ENCODE measurements around the gene GSTO2. TPM values are rescaled to one million over a fixed set of nuclear protein-coding genes. Genes with fewer than 3 reads are reported as not detected.

The GSTO2 gene
- total RNA-seq, 1 donor: 2.2 TPM

DNA sequence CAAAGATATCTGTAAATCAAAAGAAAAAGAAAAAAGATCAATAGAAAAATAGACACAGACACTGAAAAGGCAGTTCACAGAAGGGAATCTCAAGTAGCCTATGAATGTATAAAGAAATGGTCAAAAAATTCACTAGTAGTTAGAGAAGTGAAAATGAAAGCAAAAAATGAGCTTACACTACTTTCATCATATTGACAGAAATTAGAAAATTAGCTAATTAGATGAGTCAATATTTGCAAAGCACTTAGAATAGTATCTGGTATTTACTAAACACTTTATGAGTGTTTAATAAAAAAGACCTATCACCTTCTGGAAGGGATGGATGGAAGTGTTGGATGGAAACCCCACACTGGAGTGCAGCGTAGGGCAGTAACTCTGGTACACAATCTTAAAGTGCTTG lies 82.9 kb downstream of the GSTO2 start:
- no peaks in the 10 kb centered on the region for H3K36me3 ChIP-seq (ENCODE audit: insufficient read depth, low read length)
- no peak overlapping the region for H3K4me2 ChIP-seq (ENCODE audit: insufficient read depth, low read length)
- no peak for DNase-seq (ENCODE audit: insufficient read length, low spot score, missing footprints)
- no peaks in the 10 kb centered on the region for H3K79me2 ChIP-seq (ENCODE audit: insufficient read depth, low read length)
- no peaks in the 10 kb centered on the region for H3K9me3 ChIP-seq (ENCODE audit: low read depth, low read length)
- no peak overlapping the region for H3K4me3 ChIP-seq (ENCODE audit: insufficient read depth, low read length)
- H3K4me1 ChIP-seq (ENCODE audit: insufficient read depth, low read length): peaks cover 28% of the 10 kb centered on the region
- H3K27ac ChIP-seq (ENCODE audit: low read depth, low read length): peak overlapping the region; percentile 84
- peaks cover 4% of the 10 kb centered on the region for H3K27me3 ChIP-seq (ENCODE audit: insufficient read depth, low read length)
- H4K20me1 ChIP-seq (ENCODE audit: insufficient read depth, low read length): no peaks in the 10 kb centered on the region
- H2AFZ ChIP-seq (ENCODE audit: low read length): no peak overlapping the region
- TF ChIP-seq, protein P1, sequence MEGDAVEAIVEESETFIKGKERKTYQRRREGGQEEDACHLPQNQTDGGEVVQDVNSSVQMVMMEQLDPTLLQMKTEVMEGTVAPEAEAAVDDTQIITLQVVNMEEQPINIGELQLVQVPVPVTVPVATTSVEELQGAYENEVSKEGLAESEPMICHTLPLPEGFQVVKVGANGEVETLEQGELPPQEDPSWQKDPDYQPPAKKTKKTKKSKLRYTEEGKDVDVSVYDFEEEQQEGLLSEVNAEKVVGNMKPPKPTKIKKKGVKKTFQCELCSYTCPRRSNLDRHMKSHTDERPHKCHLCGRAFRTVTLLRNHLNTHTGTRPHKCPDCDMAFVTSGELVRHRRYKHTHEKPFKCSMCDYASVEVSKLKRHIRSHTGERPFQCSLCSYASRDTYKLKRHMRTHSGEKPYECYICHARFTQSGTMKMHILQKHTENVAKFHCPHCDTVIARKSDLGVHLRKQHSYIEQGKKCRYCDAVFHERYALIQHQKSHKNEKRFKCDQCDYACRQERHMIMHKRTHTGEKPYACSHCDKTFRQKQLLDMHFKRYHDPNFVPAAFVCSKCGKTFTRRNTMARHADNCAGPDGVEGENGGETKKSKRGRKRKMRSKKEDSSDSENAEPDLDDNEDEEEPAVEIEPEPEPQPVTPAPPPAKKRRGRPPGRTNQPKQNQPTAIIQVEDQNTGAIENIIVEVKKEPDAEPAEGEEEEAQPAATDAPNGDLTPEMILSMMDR (IDR thresholded peaks at IDR 0.05; ENCODE audit: extremely low read depth, low read depth, low read length): no peak

DNA sequence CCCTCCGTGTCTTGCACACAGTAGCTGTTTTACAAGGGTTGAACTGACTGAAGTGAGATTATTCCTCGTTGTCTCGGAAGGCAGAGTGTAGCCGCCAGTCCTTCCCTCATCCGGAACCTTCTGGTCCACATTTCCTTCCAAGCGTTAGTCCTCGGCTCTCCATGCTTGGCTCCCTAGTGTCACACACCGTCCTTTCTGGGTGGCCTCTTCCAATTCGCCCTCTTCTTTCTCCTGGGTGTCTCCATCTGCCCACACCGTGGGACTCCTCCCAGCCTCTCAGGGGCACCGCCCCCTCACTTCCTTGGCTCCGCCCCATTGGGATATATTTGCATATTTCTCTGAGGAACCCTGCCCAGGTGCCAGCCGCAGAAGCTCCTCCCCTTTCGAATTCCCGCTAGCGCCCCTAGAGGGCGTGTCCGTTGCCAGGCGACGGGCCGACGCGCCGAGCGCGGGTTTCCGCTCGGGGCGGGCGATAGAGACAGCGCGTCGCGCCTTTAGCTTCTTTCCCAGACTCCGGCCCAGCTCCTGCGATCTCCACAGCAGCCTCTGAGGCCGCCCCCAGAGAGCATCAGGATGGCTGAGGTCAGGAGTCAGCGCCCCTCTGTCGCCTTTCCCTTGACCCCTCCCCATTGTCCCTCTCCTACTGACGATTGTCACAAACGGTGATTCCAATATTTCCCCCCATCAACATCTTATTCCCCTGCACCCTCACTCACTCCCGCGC lies 84.5 kb downstream of the GSTO2 start, which contains the start of gene CFAP58:
TSS of gene CFAP58 (plus strand) at position 509 of the 724 bp plus-strand sequence. CDS start at position 574, 65 bp downstream.
- TF ChIP-seq, protein P1 (IDR thresholded peaks at IDR 0.05; ENCODE audit: extremely low read depth, low read depth, low read length): peak; percentile 57
- H3K9me3 ChIP-seq (ENCODE audit: low read depth, low read length): no peaks in the 10 kb centered on the region
- H3K27me3 ChIP-seq (ENCODE audit: insufficient read depth, low read length): peaks cover 4% of the 10 kb centered on the region
- no peaks in the 10 kb centered on the region for H3K79me2 ChIP-seq (ENCODE audit: insufficient read depth, low read length)
- peak within 1 kb of the TSS; percentile 95 for H2AFZ ChIP-seq (ENCODE audit: low read length)
- DNase-seq (ENCODE audit: insufficient read length, low spot score, missing footprints): peak; percentile 81
- H3K27ac ChIP-seq (ENCODE audit: low read depth, low read length): peak within 1 kb of the TSS; percentile 27
- no peaks in the 10 kb centered on the region for H3K36me3 ChIP-seq (ENCODE audit: insufficient read depth, low read length)
- peak within 1 kb of the TSS; percentile 76 for H3K4me3 ChIP-seq (ENCODE audit: insufficient read depth, low read length)
- no peaks in the 10 kb centered on the region for H4K20me1 ChIP-seq (ENCODE audit: insufficient read depth, low read length)
- H3K4me2 ChIP-seq (ENCODE audit: insufficient read depth, low read length): peak within 1 kb of the TSS; percentile 97
- peaks cover 28% of the 10 kb centered on the region for H3K4me1 ChIP-seq (ENCODE audit: insufficient read depth, low read length)

Small RNA genes lying within 50 kb of the gene (small RNA-seq; reads per million reads assigned to genes)
- 0.22 reads per million for gene MIR4482

Other genes with a start within 250 kb of the GSTO2 start
- gene COL17A1, start 183.3 kb upstream of the GSTO2 start, total RNA-seq: under 0.01 TPM in 2 replicates
- 9.7 and 11.6 TPM in 2 replicates for gene SFR1, start 147.0 kb upstream of the GSTO2 start, total RNA-seq
- 0.36 and 0.59 TPM in 2 replicates for gene CFAP43, start 36.8 kb upstream of the GSTO2 start, total RNA-seq
- 149 and 177 TPM in 2 replicates for gene GSTO1, start 14.3 kb upstream of the GSTO2 start, total RNA-seq
- gene ITPRIP, start 69.3 kb downstream of the GSTO2 start, total RNA-seq: 14.8 and 16.5 TPM in 2 replicates
- 0.36 and 0.59 TPM in 2 replicates for gene CFAP58, start 84.6 kb downstream of the GSTO2 start, total RNA-seq

Measured in osteoblast (primary cell).